WTC11 (cell line): Measurements from ENCODE around the gene IRAK2. TPM values are rescaled to one million over a fixed set of nuclear protein-coding genes. Genes with fewer than 3 reads are reported as not detected.

Source experiments
- ATAC-seq: fragments of 200-7000 bp; cut with Tn5 transposase; 2 replicates; pipeline ENCODE4 v1.10.0; 2021; ENCODE audit warnings: mild to moderate bottlenecking, moderate library complexity
- CTCF ChIA-PET: fragments of 300-600 bp; sonication (Branson Sonifier 250); formaldehyde crosslinking; loops from one replicate; lab custom pipeline; 2021; ENCODE audit warnings: antibody characterized with exemption; lab: Charles Lee
- POLR2A ChIA-PET: fragments of 350-600 bp; sonication (Branson Sonifier 250); formaldehyde crosslinking; loops from one replicate; lab custom pipeline; 2021; ENCODE audit warnings: antibody characterized with exemption; lab: Charles Lee
- DNase-seq: peaks from one replicate; pipeline ENCODE4 v3.0.0; 2021; ENCODE audit warnings: low spot score
- H3K27ac Mint-ChIP-seq: 2 replicates; pipeline ENCODE4 v1.8.0; 2021; ENCODE audit warnings: mixed read lengths
- H3K27me3 Mint-ChIP-seq: 2 replicates; pipeline ENCODE4 v1.8.0; 2021; ENCODE audit warnings: low read depth, mild to moderate bottlenecking, moderate library complexity, mixed read lengths
- H3K36me3 Mint-ChIP-seq: 2 replicates; pipeline ENCODE4 v1.8.0; 2021; ENCODE audit warnings: mixed read lengths
- H3K4me1 Mint-ChIP-seq: 2 replicates; pipeline ENCODE4 v1.8.0; 2022; ENCODE audit warnings: mixed read lengths
- H3K4me3 Mint-ChIP-seq: 2 replicates; pipeline ENCODE4 v1.8.0; 2021; ENCODE audit warnings: mild to moderate bottlenecking, moderate library complexity, mixed read lengths
- H3K9me3 Mint-ChIP-seq: 2 replicates; pipeline ENCODE4 v1.8.0; 2021; ENCODE audit warnings: mixed read lengths
- CBFB ChIP-seq: sonication (generic); formaldehyde crosslinking; IDR thresholded peaks from 2 replicates; pipeline ENCODE4 v1.8.1; 2022; ENCODE audit warnings: mild to moderate bottlenecking, low read depth, missing genetic modification reagents
- CREB1 ChIP-seq: sonication (generic); formaldehyde crosslinking; IDR thresholded peaks from 2 replicates; pipeline ENCODE4 v1.8.0; 2023; ENCODE audit warnings: mild to moderate bottlenecking, missing genetic modification reagents
- ESRRA ChIP-seq: sonication (generic); formaldehyde crosslinking; IDR thresholded peaks from 2 replicates; pipeline ENCODE4 v1.8.1; 2022; ENCODE audit warnings: mild to moderate bottlenecking, missing genetic modification reagents, borderline replicate concordance
- FOXK1 ChIP-seq: sonication (generic); formaldehyde crosslinking; IDR thresholded peaks from 2 replicates; pipeline ENCODE4 v1.8.0; 2022; ENCODE audit warnings: mild to moderate bottlenecking, moderate library complexity, missing genetic modification reagents
- JAZF1 ChIP-seq: fragments of 250-450 bp; sonication (Bioruptor Pico); IDR thresholded peaks from 2 replicates; pipeline ENCODE4 v1.9.0; 2021; ENCODE audit warnings: moderate library complexity, mild to moderate bottlenecking, inconsistent platforms
- MYBL2 ChIP-seq: sonication (generic); formaldehyde crosslinking; IDR thresholded peaks from 2 replicates; pipeline ENCODE4 v1.8.1; 2023; ENCODE audit warnings: mild to moderate bottlenecking, moderate library complexity, missing genetic modification reagents
- NFE2L1 ChIP-seq: sonication (generic); formaldehyde crosslinking; IDR thresholded peaks from 2 replicates; pipeline ENCODE4 v1.8.1; 2023; ENCODE audit warnings: missing genetic modification reagents
- PRDM15 ChIP-seq: sonication (generic); formaldehyde crosslinking; IDR thresholded peaks from 2 replicates; pipeline ENCODE4 v1.8.0; 2022; ENCODE audit warnings: missing genetic modification reagents
- PRRX2 ChIP-seq: fragments of 250-450 bp; sonication (Bioruptor Pico); IDR thresholded peaks from 2 replicates; pipeline ENCODE4 v1.8.0; 2021; ENCODE audit warnings: mild to moderate bottlenecking
- SMAD3 ChIP-seq: sonication (generic); formaldehyde crosslinking; IDR thresholded peaks from 2 replicates; pipeline ENCODE4 v1.8.0; 2022; ENCODE audit warnings: missing genetic modification reagents, mild to moderate bottlenecking, borderline replicate concordance
- USF1 ChIP-seq: sonication (generic); formaldehyde crosslinking; IDR thresholded peaks from 2 replicates; pipeline ENCODE4 v1.8.0; 2022; ENCODE audit warnings: mild to moderate bottlenecking, missing genetic modification reagents
- ZNF263 ChIP-seq: sonication (generic); formaldehyde crosslinking; IDR thresholded peaks from 2 replicates; pipeline ENCODE4 v1.8.1; 2022; ENCODE audit warnings: low read depth, mild to moderate bottlenecking, moderate library complexity, missing genetic modification reagents
- ZNF396 ChIP-seq: fragments of 250-450 bp; sonication (Bioruptor Pico); IDR thresholded peaks from 2 replicates; pipeline ENCODE4 v1.8.0; 2021; ENCODE audit warnings: mild to moderate bottlenecking, moderate library complexity, borderline replicate concordance
- ZNF423 ChIP-seq: fragments of 250-450 bp; sonication (Bioruptor Pico); IDR thresholded peaks from 2 replicates; pipeline ENCODE4 v2.1.2; 2022; ENCODE audit warnings: mild to moderate bottlenecking, moderate library complexity
- ZNF671 ChIP-seq: fragments of 250-450 bp; sonication (Bioruptor Pico); IDR thresholded peaks from 2 replicates; pipeline ENCODE4 v1.8.0; 2021; ENCODE audit warnings: mild to moderate bottlenecking
- total RNA-seq: library from RNA; stranded (reverse); gene quantifications from 3 replicates; pipeline ENCODE4 v1.2.3, GENCODE V29; 2021
- TF ChIP-seq, protein P1 (sequence below): fragments of 250-450 bp; sonication (Bioruptor Pico); IDR thresholded peaks from 2 replicates; pipeline ENCODE4 v1.9.0; 2021; ENCODE audit warnings: mild to moderate bottlenecking, borderline replicate concordance
- TF ChIP-seq, protein P2 (sequence below): sonication (generic); formaldehyde crosslinking; conservative IDR thresholded peaks from 2 replicates; pipeline ENCODE4 v1.8.1; 2022; ENCODE audit warnings: mild to moderate bottlenecking, missing genetic modification reagents
- TF ChIP-seq, protein P3 (sequence below): sonication (generic); formaldehyde crosslinking; IDR thresholded peaks from 2 replicates; pipeline ENCODE4 v1.8.0; 2023; ENCODE audit warnings: mild to moderate bottlenecking, missing genetic modification reagents

The IRAK2 gene
- total RNA-seq, 1 experiment from 2014 or later, result 1.4 TPM

GRCh38 chr3:10255835-10256234 lies 91.1 kb downstream of the IRAK2 start:
- Mint-ChIP-seq H3K27ac (no peak overlapping the region), H3K9me3 (no peaks in the 10 kb centered on the region), H3K4me1 (peaks cover 3% of the 10 kb centered on the region), H3K4me3 (no peak overlapping the region), H3K36me3 (peaks cover 56% of the 10 kb centered on the region), H3K27me3 (no peaks in the 10 kb centered on the region)
- CTCF ChIA-PET, result interaction anchor here (1.0 kb wide), 1 partner anchor 8 kb away, joined by 3 read pairs; no protein-coding TSS in a partner anchor
- ATAC-seq (no peak), DNase-seq (no peak)
- POLR2A ChIA-PET, result no interaction called here
- TF ChIP-seq USF1, result no peak
- no peak for TF ChIP-seq ZNF423
- no peak for TF ChIP-seq MYBL2 (CRISPR knock-in tag)
- TF ChIP-seq NFE2L1, result no peak
- TF ChIP-seq, protein P1, sequence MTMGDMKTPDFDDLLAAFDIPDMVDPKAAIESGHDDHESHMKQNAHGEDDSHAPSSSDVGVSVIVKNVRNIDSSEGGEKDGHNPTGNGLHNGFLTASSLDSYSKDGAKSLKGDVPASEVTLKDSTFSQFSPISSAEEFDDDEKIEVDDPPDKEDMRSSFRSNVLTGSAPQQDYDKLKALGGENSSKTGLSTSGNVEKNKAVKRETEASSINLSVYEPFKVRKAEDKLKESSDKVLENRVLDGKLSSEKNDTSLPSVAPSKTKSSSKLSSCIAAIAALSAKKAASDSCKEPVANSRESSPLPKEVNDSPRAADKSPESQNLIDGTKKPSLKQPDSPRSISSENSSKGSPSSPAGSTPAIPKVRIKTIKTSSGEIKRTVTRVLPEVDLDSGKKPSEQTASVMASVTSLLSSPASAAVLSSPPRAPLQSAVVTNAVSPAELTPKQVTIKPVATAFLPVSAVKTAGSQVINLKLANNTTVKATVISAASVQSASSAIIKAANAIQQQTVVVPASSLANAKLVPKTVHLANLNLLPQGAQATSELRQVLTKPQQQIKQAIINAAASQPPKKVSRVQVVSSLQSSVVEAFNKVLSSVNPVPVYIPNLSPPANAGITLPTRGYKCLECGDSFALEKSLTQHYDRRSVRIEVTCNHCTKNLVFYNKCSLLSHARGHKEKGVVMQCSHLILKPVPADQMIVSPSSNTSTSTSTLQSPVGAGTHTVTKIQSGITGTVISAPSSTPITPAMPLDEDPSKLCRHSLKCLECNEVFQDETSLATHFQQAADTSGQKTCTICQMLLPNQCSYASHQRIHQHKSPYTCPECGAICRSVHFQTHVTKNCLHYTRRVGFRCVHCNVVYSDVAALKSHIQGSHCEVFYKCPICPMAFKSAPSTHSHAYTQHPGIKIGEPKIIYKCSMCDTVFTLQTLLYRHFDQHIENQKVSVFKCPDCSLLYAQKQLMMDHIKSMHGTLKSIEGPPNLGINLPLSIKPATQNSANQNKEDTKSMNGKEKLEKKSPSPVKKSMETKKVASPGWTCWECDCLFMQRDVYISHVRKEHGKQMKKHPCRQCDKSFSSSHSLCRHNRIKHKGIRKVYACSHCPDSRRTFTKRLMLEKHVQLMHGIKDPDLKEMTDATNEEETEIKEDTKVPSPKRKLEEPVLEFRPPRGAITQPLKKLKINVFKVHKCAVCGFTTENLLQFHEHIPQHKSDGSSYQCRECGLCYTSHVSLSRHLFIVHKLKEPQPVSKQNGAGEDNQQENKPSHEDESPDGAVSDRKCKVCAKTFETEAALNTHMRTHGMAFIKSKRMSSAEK (CRISPR knock-in tag), result no peak
- no peak for TF ChIP-seq JAZF1 (CRISPR knock-in tag)
- TF ChIP-seq ZNF263 (CRISPR knock-in tag), result no peak
- no peak for TF ChIP-seq PRDM15 (CRISPR knock-in tag)
- no peak for TF ChIP-seq ZNF396 (CRISPR knock-in tag)
- TF ChIP-seq CREB1, result no peak
- no peak for TF ChIP-seq ZNF671 (CRISPR knock-in tag)
- TF ChIP-seq, protein P2, sequence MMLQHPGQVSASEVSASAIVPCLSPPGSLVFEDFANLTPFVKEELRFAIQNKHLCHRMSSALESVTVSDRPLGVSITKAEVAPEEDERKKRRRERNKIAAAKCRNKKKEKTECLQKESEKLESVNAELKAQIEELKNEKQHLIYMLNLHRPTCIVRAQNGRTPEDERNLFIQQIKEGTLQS, result no peak
- TF ChIP-seq ESRRA (CRISPR knock-in tag), result no peak
- no peak for TF ChIP-seq CBFB
- no peak for TF ChIP-seq SMAD3 (CRISPR knock-in tag)
- TF ChIP-seq, protein P3, sequence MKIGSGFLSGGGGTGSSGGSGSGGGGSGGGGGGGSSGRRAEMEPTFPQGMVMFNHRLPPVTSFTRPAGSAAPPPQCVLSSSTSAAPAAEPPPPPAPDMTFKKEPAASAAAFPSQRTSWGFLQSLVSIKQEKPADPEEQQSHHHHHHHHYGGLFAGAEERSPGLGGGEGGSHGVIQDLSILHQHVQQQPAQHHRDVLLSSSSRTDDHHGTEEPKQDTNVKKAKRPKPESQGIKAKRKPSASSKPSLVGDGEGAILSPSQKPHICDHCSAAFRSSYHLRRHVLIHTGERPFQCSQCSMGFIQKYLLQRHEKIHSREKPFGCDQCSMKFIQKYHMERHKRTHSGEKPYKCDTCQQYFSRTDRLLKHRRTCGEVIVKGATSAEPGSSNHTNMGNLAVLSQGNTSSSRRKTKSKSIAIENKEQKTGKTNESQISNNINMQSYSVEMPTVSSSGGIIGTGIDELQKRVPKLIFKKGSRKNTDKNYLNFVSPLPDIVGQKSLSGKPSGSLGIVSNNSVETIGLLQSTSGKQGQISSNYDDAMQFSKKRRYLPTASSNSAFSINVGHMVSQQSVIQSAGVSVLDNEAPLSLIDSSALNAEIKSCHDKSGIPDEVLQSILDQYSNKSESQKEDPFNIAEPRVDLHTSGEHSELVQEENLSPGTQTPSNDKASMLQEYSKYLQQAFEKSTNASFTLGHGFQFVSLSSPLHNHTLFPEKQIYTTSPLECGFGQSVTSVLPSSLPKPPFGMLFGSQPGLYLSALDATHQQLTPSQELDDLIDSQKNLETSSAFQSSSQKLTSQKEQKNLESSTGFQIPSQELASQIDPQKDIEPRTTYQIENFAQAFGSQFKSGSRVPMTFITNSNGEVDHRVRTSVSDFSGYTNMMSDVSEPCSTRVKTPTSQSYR (CRISPR knock-in tag), result no peak
- TF ChIP-seq PRRX2, result no peak
- TF ChIP-seq FOXK1 (CRISPR knock-in tag), result no peak
